ENCODE results near the gene NEURL3. TPM values are rescaled to one million over a fixed set of nuclear protein-coding genes. Genes with fewer than 3 reads are reported as not detected.
A peak's percentile ranks its signal among the peaks of the same experiment; 100 is the strongest.

The NEURL3 gene
- total and polyA plus RNA-seq, 4 donors: 0.24 to 2.1 (median 0.72) TPM

DNA sequence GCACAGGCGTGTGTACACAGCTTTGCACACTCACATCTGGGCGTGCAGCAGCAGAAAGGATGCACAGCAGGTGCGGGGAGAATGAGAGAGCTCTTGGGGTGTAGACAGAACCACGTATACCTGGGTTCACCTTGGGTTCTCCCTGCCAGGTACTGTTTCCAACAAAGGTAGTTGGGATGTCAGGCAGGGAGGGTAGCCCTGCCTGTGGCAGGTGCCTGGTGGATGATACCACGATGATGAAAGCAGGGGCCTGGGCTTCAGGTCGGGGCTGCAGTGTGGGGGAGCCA, 24.9 kb upstream of the NEURL3 start:
- H3K9me3 ChIP-seq (ENCODE audit: control insufficient read depth in 4 of 4, insufficient read depth in 3 of 4, low read length in 3 of 4): no peaks in the 10 kb centered on the region
- WGBS, 2 donors: 87% methylated on average over 6 of the region's 6 CpGs
- H3K4me3 ChIP-seq: no peak overlapping the region
- H3K36me3 ChIP-seq (ENCODE audit: control insufficient read depth in 4 of 4, insufficient read depth in 4 of 4, low read length in 4 of 4): no peaks in the 10 kb centered on the region
- TF ChIP-seq, protein P1, sequence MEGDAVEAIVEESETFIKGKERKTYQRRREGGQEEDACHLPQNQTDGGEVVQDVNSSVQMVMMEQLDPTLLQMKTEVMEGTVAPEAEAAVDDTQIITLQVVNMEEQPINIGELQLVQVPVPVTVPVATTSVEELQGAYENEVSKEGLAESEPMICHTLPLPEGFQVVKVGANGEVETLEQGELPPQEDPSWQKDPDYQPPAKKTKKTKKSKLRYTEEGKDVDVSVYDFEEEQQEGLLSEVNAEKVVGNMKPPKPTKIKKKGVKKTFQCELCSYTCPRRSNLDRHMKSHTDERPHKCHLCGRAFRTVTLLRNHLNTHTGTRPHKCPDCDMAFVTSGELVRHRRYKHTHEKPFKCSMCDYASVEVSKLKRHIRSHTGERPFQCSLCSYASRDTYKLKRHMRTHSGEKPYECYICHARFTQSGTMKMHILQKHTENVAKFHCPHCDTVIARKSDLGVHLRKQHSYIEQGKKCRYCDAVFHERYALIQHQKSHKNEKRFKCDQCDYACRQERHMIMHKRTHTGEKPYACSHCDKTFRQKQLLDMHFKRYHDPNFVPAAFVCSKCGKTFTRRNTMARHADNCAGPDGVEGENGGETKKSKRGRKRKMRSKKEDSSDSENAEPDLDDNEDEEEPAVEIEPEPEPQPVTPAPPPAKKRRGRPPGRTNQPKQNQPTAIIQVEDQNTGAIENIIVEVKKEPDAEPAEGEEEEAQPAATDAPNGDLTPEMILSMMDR (IDR thresholded peaks at IDR 0.05; ENCODE audit: control extremely low read depth, extremely low read depth): no peak
- DNase-seq (no peak), ATAC-seq (ENCODE audit: insufficient read depth, low FRiP score) (no peak)
- no peak overlapping the region for H3K9ac ChIP-seq (ENCODE audit: insufficient read depth in 1 of 2, low read length in 2 of 2)
- peak overlapping the region in 1 of 2 donors; percentile 13 for H3K27ac ChIP-seq (ENCODE audit: low read depth in 1 of 2, low read length in 1 of 2)
- no peaks in the 10 kb centered on the region for H3K27me3 ChIP-seq (ENCODE audit: control insufficient read depth in 3 of 3, insufficient read depth in 3 of 3, low read length in 2 of 3)
- H3K4me1 ChIP-seq (ENCODE audit: control insufficient read depth in 5 of 5, insufficient read depth in 5 of 5, low read length in 5 of 5): peaks cover 23 to 50% (median 32%) of the 10 kb centered on the region in 5 donors

DNA sequence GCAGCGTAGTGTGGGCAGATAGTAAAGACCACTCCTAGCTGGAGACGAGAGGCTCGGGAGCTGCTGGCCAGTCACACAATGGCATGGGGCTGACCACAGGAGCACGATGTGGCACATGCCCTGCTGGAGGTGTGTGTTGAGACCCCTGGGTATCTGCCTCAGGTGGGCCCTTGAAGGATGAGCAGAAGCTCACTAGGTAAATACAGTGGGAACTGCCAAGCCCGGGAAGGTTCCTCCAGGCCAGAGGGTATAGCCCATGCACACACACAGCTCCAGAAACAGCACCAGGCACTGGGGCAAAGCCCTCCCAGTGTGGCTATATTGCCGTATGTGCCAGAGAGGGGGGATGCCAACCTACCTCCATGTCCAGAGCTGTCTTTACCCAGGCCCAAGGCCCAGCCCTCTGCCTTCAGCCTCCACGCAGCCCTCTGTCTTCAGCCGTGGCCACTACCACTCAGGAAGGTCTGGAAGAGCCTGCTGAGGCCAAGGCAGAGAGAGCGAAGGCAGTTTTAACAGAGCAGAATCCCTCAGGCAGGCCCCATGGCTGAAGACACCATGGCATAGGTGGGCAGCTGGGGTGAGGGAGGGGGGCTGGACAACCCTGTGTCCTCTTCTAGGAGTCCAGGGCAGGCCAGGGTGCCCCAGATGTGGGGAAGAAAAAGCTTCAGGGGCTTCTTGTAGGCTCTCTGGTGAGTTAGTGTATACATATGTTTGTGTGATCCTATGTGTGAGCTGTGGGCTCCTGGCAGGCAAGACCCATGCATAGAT, 24.4 kb upstream of the NEURL3 start:
- H3K4me1 ChIP-seq (ENCODE audit: control insufficient read depth in 5 of 5, insufficient read depth in 5 of 5, low read length in 5 of 5): peaks cover 23 to 50% (median 30%) of the 10 kb centered on the region in 5 donors
- H3K27me3 ChIP-seq (ENCODE audit: control insufficient read depth in 3 of 3, insufficient read depth in 3 of 3, low read length in 2 of 3): no peaks in the 10 kb centered on the region
- TF ChIP-seq, protein P1 (IDR thresholded peaks at IDR 0.05; ENCODE audit: control extremely low read depth, extremely low read depth): no peak
- DNase-seq (no peak), ATAC-seq (ENCODE audit: insufficient read depth, low FRiP score) (no peak)
- WGBS, 2 donors: 92 to 93% methylated on average over 9 of the region's 9 CpGs
- no peak overlapping the region for H3K9ac ChIP-seq (ENCODE audit: insufficient read depth in 1 of 2, low read length in 2 of 2)
- peak overlapping the region; percentile 57 to 84 for H3K27ac ChIP-seq (ENCODE audit: low read depth in 1 of 2, low read length in 1 of 2)
- no peaks in the 10 kb centered on the region for H3K9me3 ChIP-seq (ENCODE audit: control insufficient read depth in 4 of 4, insufficient read depth in 3 of 4, low read length in 3 of 4)
- H3K36me3 ChIP-seq (ENCODE audit: control insufficient read depth in 4 of 4, insufficient read depth in 4 of 4, low read length in 4 of 4): no peaks in the 10 kb centered on the region
- no peak overlapping the region for H3K4me3 ChIP-seq

DNA sequence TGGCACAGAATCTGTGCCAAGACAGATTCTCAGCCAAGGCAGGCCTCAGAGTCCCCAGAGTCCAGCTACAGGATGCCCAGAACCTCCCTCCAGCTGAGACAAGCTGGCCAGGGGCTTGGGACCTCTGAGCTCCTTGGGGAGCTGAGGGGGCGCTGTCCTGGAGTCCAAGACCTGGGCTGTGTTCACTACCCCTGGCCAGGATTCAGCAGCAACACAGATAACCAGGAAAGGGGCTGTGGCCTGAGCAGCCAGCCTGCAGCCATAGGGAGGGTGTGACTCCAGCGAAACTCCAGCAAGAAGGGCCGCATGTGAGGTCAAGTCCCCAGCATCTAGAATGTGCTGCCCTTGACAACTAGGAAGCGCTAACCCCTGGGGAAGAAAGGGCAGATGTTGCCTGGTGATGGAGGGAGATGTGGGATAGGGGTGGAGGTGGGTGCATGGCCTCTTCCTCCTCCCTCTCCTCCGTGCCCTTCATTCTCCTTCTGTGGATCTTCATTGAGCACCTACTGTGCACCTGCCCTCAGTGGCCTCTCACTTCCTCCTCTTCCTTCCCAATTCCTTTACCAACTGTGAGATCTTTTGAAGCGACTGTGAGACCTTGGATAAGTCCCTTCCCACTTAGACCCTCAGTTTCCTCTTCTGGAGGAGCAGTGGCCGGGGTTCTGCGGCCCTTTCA, 23.7 kb upstream of the NEURL3 start:
- ATAC-seq (ENCODE audit: insufficient read depth, low FRiP score) (no peak), DNase-seq (no peak)
- Histone ChIP-seq H3K9me3 (ENCODE audit: control insufficient read depth in 4 of 4, insufficient read depth in 3 of 4, low read length in 3 of 4) (no peaks in the 10 kb centered on the region), H3K9ac (ENCODE audit: insufficient read depth in 1 of 2, low read length in 2 of 2) (no peak overlapping the region), H3K36me3 (ENCODE audit: control insufficient read depth in 4 of 4, insufficient read depth in 4 of 4, low read length in 4 of 4) (no peaks in the 10 kb centered on the region), H3K4me3 (no peak overlapping the region), H3K4me1 (ENCODE audit: control insufficient read depth in 5 of 5, insufficient read depth in 5 of 5, low read length in 5 of 5) (peaks cover 20 to 43% (median 28%) of the 10 kb centered on the region in 5 donors), H3K27me3 (ENCODE audit: control insufficient read depth in 3 of 3, insufficient read depth in 3 of 3, low read length in 2 of 3) (no peaks in the 10 kb centered on the region), H3K27ac (ENCODE audit: low read depth in 1 of 2, low read length in 1 of 2) (peak overlapping the region; percentile 57 to 84)
- TF ChIP-seq, protein P1 (IDR thresholded peaks at IDR 0.05; ENCODE audit: control extremely low read depth, extremely low read depth): no peak
- 67 to 76% methylated on average over 8 of the region's 8 CpGs for WGBS, 2 donors

Measured in lung (tissue), 12 donors.